ENCODE results near the gene LRMDA.

The LRMDA gene

DNA sequence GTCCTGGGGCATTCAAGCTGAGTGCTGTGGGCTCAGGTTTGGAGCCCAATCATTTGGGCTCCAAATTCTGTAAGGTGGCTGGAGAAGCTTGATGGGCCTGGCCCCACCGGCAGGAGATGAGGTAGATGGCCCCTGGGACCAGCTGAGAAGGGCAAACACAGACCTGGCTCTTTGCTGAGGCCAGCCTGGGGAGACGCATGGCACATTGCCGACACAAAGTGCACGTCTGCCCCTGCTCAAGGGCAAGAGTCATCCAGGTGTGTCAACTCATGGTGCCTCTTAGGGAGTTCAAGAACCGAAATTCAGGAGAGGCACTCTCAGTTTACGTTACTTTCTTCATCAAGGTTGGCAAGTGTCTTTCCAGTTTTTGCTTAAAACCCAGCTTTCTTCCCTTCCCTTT, 227.5 kb downstream of the LRMDA start:
- H3K4me3 ChIP-seq (ENCODE audit: low read length): no peak overlapping the region
- no peaks in the 10 kb centered on the region for H3K4me1 ChIP-seq (ENCODE audit: insufficient read depth, low read length)
- no peaks in the 10 kb centered on the region for H3K9me3 ChIP-seq (ENCODE audit: insufficient read depth, low read depth, low read length)
- no peaks in the 10 kb centered on the region for H3K36me3 ChIP-seq (ENCODE audit: insufficient read depth, low read depth, low read length)
- H3K9ac ChIP-seq (ENCODE audit: low read depth, low read length): no peak overlapping the region
- H3K27ac ChIP-seq (ENCODE audit: low read length): no peak overlapping the region
- H3K27me3 ChIP-seq (ENCODE audit: insufficient read depth, low read length): no peaks in the 10 kb centered on the region

DNA sequence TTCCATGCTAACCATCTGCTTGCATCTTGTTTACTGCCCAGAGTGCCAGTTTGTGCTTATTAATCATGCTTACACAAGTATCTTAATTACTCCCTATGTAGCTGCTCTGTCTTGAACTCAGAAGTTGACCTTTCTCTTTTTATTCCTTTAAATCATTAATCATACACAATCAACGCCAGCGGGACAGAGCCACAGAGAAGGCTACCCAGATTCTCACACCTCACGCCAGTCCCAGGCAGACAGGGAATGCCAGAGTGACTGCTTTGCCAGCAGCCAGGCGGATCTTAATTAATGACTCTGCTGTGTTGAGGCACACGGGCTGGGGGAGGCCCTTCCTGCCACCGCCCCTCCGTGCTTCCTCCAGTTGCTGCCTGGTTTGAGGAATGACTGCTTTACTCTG, 229.4 kb downstream of the LRMDA start:
- Histone ChIP-seq H3K27ac (ENCODE audit: low read length) (no peak overlapping the region), H3K9ac (ENCODE audit: low read depth, low read length) (no peak overlapping the region), H3K36me3 (ENCODE audit: insufficient read depth, low read depth, low read length) (no peaks in the 10 kb centered on the region), H3K27me3 (ENCODE audit: insufficient read depth, low read length) (no peaks in the 10 kb centered on the region; the same call in 1 of the 2 replicates), H3K4me1 (ENCODE audit: insufficient read depth, low read length) (no peaks in the 10 kb centered on the region), H3K9me3 (ENCODE audit: insufficient read depth, low read depth, low read length) (no peaks in the 10 kb centered on the region), H3K4me3 (ENCODE audit: low read length) (no peak overlapping the region)

DNA sequence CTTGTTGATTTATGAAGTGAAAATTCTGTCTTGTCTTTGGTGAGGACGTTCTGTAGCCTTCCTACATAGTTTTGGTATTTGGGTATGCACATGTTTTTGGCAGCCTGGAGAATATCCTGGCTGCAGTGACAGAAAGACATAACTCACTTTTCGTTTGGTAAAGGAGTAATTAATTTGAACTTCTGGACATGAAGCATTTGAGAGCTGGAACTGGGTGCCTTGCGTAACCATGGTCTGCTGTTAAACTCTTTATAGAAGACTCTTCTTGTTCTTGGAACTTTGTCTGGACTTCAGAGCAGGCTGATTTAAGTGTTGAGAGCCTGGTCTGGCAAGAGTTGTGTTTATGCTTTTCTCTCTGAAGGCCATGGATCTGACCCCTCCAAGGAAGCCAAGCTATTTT, 231.3 kb downstream of the LRMDA start:
- Histone ChIP-seq H3K27ac (ENCODE audit: low read length) (no peak overlapping the region), H3K4me1 (ENCODE audit: insufficient read depth, low read length) (no peaks in the 10 kb centered on the region), H3K9me3 (ENCODE audit: insufficient read depth, low read depth, low read length) (no peaks in the 10 kb centered on the region), H3K36me3 (ENCODE audit: insufficient read depth, low read depth, low read length) (no peaks in the 10 kb centered on the region), H3K9ac (ENCODE audit: low read depth, low read length) (no peak overlapping the region), H3K4me3 (ENCODE audit: low read length) (no peak overlapping the region), H3K27me3 (ENCODE audit: insufficient read depth, low read length) (no peaks in the 10 kb centered on the region; the same call in 1 of the 2 replicates)

DNA sequence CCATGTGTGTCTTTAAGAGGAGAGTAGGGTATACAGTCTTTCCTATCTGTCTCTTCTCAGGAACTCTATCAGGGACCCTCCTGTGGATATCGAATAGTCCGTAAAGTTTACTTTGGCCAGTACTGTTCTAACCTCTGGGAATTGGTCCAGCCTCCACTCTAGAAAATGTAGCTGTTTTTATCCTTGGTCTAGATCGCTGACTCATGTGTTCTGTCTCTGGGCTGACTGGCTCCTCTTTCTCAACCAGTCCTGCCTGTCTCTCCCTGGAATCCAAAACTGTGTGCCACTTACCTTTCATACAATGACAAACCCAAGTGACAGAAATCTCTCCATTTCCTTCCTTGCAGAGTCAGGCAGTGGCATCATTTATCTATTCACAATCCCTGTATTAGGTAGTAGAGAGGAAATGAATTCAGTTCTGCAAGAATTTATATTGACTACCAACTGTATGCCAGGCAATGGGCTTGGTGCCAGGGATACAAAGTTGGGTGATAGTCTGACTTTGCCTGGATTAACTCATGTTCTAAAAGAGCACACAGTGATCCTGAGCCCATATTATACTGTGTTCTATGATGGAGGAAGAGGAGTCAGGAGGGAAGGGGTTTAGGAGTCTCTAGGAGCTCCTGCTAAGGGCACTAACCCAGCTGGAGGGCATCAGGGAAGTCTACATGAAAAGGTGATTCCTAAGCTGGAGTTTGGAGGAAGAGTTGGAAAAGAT, 232.7 kb downstream of the LRMDA start:
- Histone ChIP-seq H3K4me3 (ENCODE audit: low read length) (no peak overlapping the region), H3K4me1 (ENCODE audit: insufficient read depth, low read length) (no peaks in the 10 kb centered on the region), H3K36me3 (ENCODE audit: insufficient read depth, low read depth, low read length) (no peaks in the 10 kb centered on the region), H3K9me3 (ENCODE audit: insufficient read depth, low read depth, low read length) (peaks cover 10% of the 10 kb centered on the region; the same call in 1 of the 2 replicates), H3K27me3 (ENCODE audit: insufficient read depth, low read length) (no peaks in the 10 kb centered on the region; the same call in 1 of the 2 replicates), H3K27ac (ENCODE audit: low read length) (no peak overlapping the region), H3K9ac (ENCODE audit: low read depth, low read length) (no peak overlapping the region)

DNA sequence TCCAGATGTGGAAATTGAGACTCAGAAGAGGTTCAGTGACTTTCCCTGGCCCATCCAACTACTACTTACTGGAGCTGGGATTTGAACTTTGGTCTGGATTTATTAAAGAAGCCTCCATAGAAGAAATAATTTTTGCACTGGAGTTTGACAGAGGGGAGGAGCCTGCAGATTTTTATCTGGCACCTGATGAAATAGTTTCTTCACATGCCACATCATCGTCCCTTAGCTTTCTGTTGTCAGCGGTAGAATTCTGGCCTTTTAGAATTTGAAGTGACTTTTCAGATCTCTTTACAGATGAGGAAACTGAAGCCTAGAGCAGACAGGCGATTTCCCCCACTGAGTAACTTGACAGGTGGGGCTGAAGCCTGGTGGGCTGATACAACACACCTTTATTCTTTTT, 233.5 kb downstream of the LRMDA start:
- Histone ChIP-seq H3K4me3 (ENCODE audit: low read length) (no peak overlapping the region), H3K4me1 (ENCODE audit: insufficient read depth, low read length) (no peaks in the 10 kb centered on the region), H3K27me3 (ENCODE audit: insufficient read depth, low read length) (no peaks in the 10 kb centered on the region; the same call in 1 of the 2 replicates), H3K36me3 (ENCODE audit: insufficient read depth, low read depth, low read length) (no peaks in the 10 kb centered on the region), H3K9me3 (ENCODE audit: insufficient read depth, low read depth, low read length) (peaks cover 17% of the 10 kb centered on the region; the same call in 1 of the 2 replicates), H3K9ac (ENCODE audit: low read depth, low read length) (no peak overlapping the region), H3K27ac (ENCODE audit: low read length) (no peak overlapping the region)

DNA sequence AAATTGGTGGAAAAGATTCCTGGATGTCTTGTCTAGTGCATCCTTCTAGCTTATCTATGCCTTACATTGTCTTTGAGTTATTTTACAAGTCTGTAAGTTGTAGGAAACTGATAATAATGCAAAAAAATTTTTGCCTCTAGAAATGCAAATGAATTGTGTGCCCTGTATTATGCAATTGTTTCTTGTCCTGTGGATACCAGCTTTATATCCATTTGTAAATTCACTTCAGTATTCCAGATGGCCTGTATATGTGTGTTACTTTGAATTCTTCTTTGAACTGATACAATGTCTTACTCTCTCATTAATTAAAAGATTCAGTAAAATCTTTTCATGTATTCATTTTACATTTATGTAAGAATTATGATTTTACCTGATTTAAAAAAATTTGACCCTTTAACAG, 234.3 kb downstream of the LRMDA start:
- no peak overlapping the region for H3K4me3 ChIP-seq (ENCODE audit: low read length)
- H3K27me3 ChIP-seq (ENCODE audit: insufficient read depth, low read length): no peaks in the 10 kb centered on the region; the same call in 1 of the 2 replicates
- peaks cover 24% of the 10 kb centered on the region; the same call in 1 of the 2 replicates for H3K9me3 ChIP-seq (ENCODE audit: insufficient read depth, low read depth, low read length)
- H3K9ac ChIP-seq (ENCODE audit: low read depth, low read length): no peak overlapping the region
- no peak overlapping the region for H3K27ac ChIP-seq (ENCODE audit: low read length)
- H3K36me3 ChIP-seq (ENCODE audit: insufficient read depth, low read depth, low read length): no peaks in the 10 kb centered on the region
- no peaks in the 10 kb centered on the region for H3K4me1 ChIP-seq (ENCODE audit: insufficient read depth, low read length)

DNA sequence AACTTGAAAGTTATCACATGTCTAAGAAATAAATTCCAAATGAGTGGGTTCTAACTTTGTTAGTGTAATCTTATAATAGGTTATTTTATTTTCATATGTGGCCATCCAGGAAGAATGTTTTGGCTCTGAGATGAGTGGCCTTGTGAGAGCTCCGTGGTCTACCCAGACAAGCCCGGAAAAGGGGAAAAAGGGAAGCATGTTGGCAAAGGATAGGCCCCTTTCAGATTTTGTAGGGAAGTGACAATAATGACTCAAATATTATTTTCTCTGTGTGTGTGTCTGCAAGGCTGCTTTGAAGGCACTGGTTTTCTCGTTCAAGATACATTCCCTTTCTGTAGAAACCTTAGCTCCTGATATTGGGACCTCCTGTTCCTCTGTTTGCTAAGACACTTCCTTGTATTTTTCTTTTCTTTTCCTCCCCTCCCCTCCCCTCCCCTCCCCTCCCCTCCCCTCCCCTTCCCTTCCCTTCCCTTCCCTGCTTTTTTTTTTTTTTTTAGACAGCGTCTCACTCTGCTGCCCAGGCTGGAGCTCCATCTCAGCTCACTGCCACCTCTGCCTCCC, 240.8 kb downstream of the LRMDA start:
- H3K9ac ChIP-seq (ENCODE audit: low read depth, low read length): no peak overlapping the region
- no peaks in the 10 kb centered on the region for H3K36me3 ChIP-seq (ENCODE audit: insufficient read depth, low read depth, low read length)
- no peak overlapping the region for H3K4me3 ChIP-seq (ENCODE audit: low read length)
- no peaks in the 10 kb centered on the region for H3K4me1 ChIP-seq (ENCODE audit: insufficient read depth, low read length)
- peaks cover 30% of the 10 kb centered on the region; the same call in 1 of the 2 replicates for H3K9me3 ChIP-seq (ENCODE audit: insufficient read depth, low read depth, low read length)
- no peak overlapping the region for H3K27ac ChIP-seq (ENCODE audit: low read length)
- no peaks in the 10 kb centered on the region for H3K27me3 ChIP-seq (ENCODE audit: insufficient read depth, low read length)

DNA sequence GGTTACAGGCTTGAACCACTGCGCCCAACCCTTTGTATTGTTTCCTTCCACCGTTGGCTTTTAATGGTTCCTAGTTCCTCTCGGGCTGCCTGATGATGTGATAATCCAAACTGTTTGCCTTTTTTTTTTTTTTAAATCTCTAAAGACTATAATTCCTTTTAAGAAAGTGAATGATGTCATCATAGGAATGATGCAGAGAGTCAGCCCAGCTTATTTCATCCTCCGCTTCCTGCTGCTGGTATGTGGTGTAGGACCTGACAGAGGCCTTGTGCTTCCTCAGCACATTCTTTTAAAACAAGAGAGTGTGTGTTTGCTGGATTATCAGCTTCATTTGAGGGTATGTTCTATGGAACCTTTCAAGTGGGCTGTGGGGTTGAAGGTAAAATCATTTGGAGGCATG, 241.4 kb downstream of the LRMDA start:
- H3K9me3 ChIP-seq (ENCODE audit: insufficient read depth, low read depth, low read length): peaks cover 30% of the 10 kb centered on the region; the same call in 1 of the 2 replicates
- no peak overlapping the region for H3K27ac ChIP-seq (ENCODE audit: low read length)
- no peaks in the 10 kb centered on the region for H3K27me3 ChIP-seq (ENCODE audit: insufficient read depth, low read length)
- no peaks in the 10 kb centered on the region for H3K4me1 ChIP-seq (ENCODE audit: insufficient read depth, low read length)
- H3K4me3 ChIP-seq (ENCODE audit: low read length): no peak overlapping the region
- no peaks in the 10 kb centered on the region for H3K36me3 ChIP-seq (ENCODE audit: insufficient read depth, low read depth, low read length)
- no peak overlapping the region for H3K9ac ChIP-seq (ENCODE audit: low read depth, low read length)

DNA sequence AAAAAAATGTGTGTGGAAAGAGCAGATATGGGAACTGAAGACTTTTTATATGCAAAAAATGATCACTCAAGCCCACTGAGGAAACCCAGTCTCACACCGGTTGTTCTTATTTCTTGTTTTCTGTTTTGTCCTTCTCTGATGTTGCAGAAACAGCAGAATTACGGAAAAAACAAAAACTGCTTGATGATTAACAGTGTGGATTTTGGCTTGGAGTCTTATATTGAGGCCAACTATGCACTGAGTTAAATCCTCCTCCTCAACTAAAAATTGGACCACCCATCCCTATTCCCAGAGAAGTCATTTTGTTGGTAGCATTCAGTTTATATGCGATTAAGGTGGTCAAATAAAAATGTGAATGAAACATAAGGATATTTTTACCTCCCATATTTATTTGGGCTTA, 246.1 kb downstream of the LRMDA start:
- Histone ChIP-seq H3K9me3 (ENCODE audit: insufficient read depth, low read depth, low read length) (no peaks in the 10 kb centered on the region), H3K27me3 (ENCODE audit: insufficient read depth, low read length) (no peaks in the 10 kb centered on the region), H3K4me3 (ENCODE audit: low read length) (no peak overlapping the region), H3K9ac (ENCODE audit: low read depth, low read length) (no peak overlapping the region), H3K36me3 (ENCODE audit: insufficient read depth, low read depth, low read length) (no peaks in the 10 kb centered on the region), H3K27ac (ENCODE audit: low read length) (no peak overlapping the region), H3K4me1 (ENCODE audit: insufficient read depth, low read length) (no peaks in the 10 kb centered on the region)

DNA sequence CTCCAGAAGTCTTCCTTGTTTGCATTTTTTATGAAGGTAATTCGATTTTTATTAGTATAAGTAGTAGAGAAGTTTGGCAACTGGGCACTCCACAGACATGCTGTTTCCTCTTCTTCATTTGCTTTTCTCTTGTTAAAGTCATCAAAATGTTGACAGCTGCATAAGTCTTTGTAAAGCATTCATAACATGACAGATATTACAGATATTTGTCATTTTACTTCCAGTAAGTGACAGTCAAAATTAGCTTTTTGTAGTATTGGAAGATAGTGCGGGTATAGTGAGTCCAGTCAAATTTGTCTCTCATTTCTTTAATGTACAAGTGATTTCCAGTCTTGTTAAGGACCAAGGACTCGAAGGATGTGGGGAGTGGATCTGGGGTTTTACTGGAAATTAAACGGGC, 247.1 kb downstream of the LRMDA start:
- Histone ChIP-seq H3K4me3 (ENCODE audit: low read length) (no peak overlapping the region), H3K9ac (ENCODE audit: low read depth, low read length) (no peak overlapping the region)

DNA sequence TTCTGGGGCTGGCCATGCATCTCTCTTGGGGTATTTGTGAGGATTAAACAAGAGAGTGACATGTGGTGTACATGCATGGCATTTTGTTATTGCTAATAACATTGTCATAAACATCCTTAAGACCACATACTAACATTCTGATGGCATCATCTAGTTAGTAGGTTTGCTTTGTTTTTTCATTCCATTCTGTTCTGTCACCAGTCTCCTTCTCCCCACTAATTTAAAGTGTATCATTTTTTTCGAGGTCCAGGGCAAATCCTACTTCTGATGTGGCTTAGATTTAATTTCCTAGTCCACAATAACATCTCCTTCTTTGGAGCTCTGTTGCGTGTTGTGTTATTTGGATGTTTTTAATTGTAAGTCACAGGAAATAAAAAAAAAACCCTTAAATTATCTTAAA, 248.1 kb downstream of the LRMDA start:
- no peaks in the 10 kb centered on the region for H3K4me1 ChIP-seq (ENCODE audit: insufficient read depth, low read length)
- H3K9me3 ChIP-seq (ENCODE audit: insufficient read depth, low read depth, low read length): no peaks in the 10 kb centered on the region
- H3K27ac ChIP-seq (ENCODE audit: low read length): no peak overlapping the region
- H3K4me3 ChIP-seq (ENCODE audit: low read length): no peak overlapping the region
- H3K9ac ChIP-seq (ENCODE audit: low read depth, low read length): no peak overlapping the region
- H3K36me3 ChIP-seq (ENCODE audit: insufficient read depth, low read depth, low read length): no peaks in the 10 kb centered on the region
- no peaks in the 10 kb centered on the region for H3K27me3 ChIP-seq (ENCODE audit: insufficient read depth, low read length)

More for the DNA sequence above, 247.1 kb downstream of the LRMDA start:
- Histone ChIP-seq H3K27ac (ENCODE audit: low read length) (no peak overlapping the region), H3K27me3 (ENCODE audit: insufficient read depth, low read length) (no peaks in the 10 kb centered on the region), H3K4me1 (ENCODE audit: insufficient read depth, low read length) (no peaks in the 10 kb centered on the region), H3K9me3 (ENCODE audit: insufficient read depth, low read depth, low read length) (no peaks in the 10 kb centered on the region), H3K36me3 (ENCODE audit: insufficient read depth, low read depth, low read length) (no peaks in the 10 kb centered on the region)

DNA sequence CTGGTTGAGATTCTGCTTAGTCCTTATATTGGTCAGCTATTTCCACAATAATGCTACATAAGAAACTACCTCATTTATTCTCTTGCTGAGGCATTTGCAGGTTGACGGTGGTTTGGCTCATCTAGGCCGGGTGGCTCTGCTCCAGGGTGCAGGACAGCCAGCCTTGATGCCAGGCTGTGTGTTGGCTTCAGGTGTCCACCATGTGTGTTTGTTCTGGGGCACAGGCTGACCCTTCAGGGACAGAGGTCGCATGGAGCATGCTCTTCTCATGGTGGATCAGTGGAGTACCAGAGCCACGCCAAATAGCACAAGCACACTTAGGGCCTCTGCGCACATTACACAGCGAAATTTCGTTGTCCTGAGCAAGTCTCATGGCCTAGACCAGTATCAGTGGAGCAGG, 249.9 kb downstream of the LRMDA start:
- no peak overlapping the region for H3K4me3 ChIP-seq (ENCODE audit: low read length)
- H3K27me3 ChIP-seq (ENCODE audit: insufficient read depth, low read length): no peaks in the 10 kb centered on the region
- no peaks in the 10 kb centered on the region for H3K36me3 ChIP-seq (ENCODE audit: insufficient read depth, low read depth, low read length)
- H3K9ac ChIP-seq (ENCODE audit: low read depth, low read length): no peak overlapping the region
- H3K27ac ChIP-seq (ENCODE audit: low read length): no peak overlapping the region
- no peaks in the 10 kb centered on the region for H3K4me1 ChIP-seq (ENCODE audit: insufficient read depth, low read length)
- no peaks in the 10 kb centered on the region for H3K9me3 ChIP-seq (ENCODE audit: insufficient read depth, low read depth, low read length)

All from iPS-20b (cell line).